HG03354 (cell line): ENCODE data around the gene PARVG.

Experiments
- ATAC-seq: cut with Tn5 transposase; IDR thresholded peaks from one replicate; pipeline ENCODE4 v1.9.1; 2021; ENCODE audit warnings: mild to moderate bottlenecking; ENCODE audit not compliant: unreplicated experiment, poor library complexity, severe bottlenecking

PARVG gene

GRCh38 chr22:44175676-44176075, 5.0 kb upstream of the PARVG start:
- no peak for ATAC-seq

GRCh38 chr22:44179196-44179988, 1.3 kb upstream of the PARVG start:
- ATAC-seq, result no peak

- ATAC-seq, result no peak
Measured at GRCh38 chr22:44179989-44180705, 578 bp upstream of the PARVG start.

- ATAC-seq, result peak; percentile 41
Measured at GRCh38 chr22:44181033-44181911, 547 bp downstream of the PARVG start.

GRCh38 chr22:44181912-44182587, 1.3 kb downstream of the PARVG start:
- ATAC-seq, result peak; percentile 28

- peak; percentile 43 for ATAC-seq
Measured at GRCh38 chr22:44182588-44183286, 2.0 kb downstream of the PARVG start.

GRCh38 chr22:44183287-44183588, 2.5 kb downstream of the PARVG start:
- no peak for ATAC-seq

- no peak for ATAC-seq
Measured at GRCh38 chr22:44184006-44184405, 3.3 kb downstream of the PARVG start.

- ATAC-seq, result no peak
Measured at GRCh38 chr22:44185237-44186120, 4.8 kb downstream of the PARVG start.

- ATAC-seq, result no peak
Measured at GRCh38 chr22:44186121-44186510, 5.4 kb downstream of the PARVG start.

- no peak for ATAC-seq
Measured at GRCh38 chr22:44186737-44187136, 6.0 kb downstream of the PARVG start.

- ATAC-seq, result no peak
Measured at GRCh38 chr22:44187652-44188230, 7.0 kb downstream of the PARVG start.

GRCh38 chr22:44188316-44188715, 7.6 kb downstream of the PARVG start:
- ATAC-seq, result no peak

- no peak for ATAC-seq
Measured at GRCh38 chr22:44188986-44189630, 8.4 kb downstream of the PARVG start.

- ATAC-seq, result no peak
Measured at GRCh38 chr22:44190381-44190976, 9.8 kb downstream of the PARVG start.

GRCh38 chr22:44191036-44191454, 10.3 kb downstream of the PARVG start:
- ATAC-seq, result no peak

GRCh38 chr22:44192098-44192815, 11.5 kb downstream of the PARVG start:
- no peak for ATAC-seq
